HG02852 (cell line): ENCODE measurements around the gene P2RX4.
"Not testable (repeated sequence)": the region's sequence is repeated elsewhere in the genome, so short reads cannot be mapped to it uniquely, and the experiment has no call there.

Experiments used
- ATAC-seq: cut with Tn5 transposase; IDR thresholded peaks from one replicate; pipeline ENCODE4 v1.9.1; 2021; ENCODE audit warnings: mild to moderate bottlenecking, moderate library complexity; ENCODE audit not compliant: unreplicated experiment

The P2RX4 gene

GRCh38 chr12:121219353-121219986, 9.5 kb downstream of the P2RX4 start:
- no peak for ATAC-seq

DNA sequence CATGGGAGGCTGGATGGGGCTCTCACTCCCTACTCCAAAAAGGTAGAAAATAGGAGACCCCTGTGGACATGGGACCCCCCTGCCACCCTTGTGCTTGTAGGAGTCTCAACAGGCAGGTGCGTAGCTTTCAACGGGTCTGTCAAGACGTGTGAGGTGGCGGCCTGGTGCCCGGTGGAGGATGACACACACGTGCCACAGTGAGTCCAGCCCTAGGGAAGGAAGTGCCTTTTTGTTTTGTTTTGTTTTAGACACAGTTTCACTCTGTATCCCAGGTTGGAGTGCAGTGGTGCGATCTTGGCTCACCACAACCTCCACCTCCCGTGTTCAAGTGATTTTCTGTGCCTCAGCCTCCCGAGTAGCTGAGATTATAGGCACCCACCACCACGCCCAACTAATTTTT, 12.9 kb downstream of the P2RX4 start:
- no peak for ATAC-seq

GRCh38 chr12:121223292-121224285, 13.7 kb downstream of the P2RX4 start:
- no peak for ATAC-seq

GRCh38 chr12:121224591-121224990, 14.7 kb downstream of the P2RX4 start:
- ATAC-seq = no peak

- ATAC-seq = no peak
These were observed 16.5 kb downstream of the P2RX4 start for GRCh38 chr12:121226399-121226798.

GRCh38 chr12:121226871-121227270, 16.9 kb downstream of the P2RX4 start:
- ATAC-seq = peak; percentile 8

- ATAC-seq = peak; percentile 69
These were observed 17.4 kb downstream of the P2RX4 start for GRCh38 chr12:121227294-121227693.

GRCh38 chr12:121228919-121229665, 19.2 kb downstream of the P2RX4 start:
- no peak for ATAC-seq

DNA sequence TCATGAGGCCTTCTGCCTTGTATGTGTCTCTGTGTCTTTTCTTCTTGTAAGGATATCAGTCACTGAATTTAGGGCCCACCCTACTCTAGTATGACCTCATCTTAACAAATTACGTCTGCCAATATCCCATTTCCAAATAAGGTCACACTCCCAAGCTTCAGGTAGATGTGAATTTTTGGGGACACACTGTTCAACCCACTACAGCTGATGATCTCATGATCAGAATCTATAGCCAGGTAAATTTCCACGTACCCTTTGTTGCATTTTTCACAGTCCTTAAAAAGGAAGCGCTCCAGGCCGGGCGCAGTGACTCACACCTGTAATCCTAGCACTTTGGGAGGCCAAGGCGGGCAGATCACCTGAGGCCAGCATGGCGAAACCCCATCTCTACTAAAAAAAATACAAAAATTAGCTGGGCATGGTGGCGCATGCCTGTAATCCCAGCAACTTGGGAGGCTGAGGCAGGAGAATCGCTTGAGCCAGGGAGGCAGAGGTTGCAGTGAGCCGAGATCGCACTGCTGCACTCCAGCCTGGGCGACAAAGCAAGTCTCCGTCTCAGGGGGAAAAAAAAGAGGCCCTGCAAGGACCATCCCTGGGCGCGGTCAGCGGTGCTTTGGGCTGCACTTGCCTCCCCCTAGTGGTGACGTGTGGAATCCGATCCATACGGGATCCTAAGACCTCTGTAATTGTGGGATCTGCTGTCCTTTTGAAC, 20.1 kb downstream of the P2RX4 start:
- not testable (repeated sequence) for ATAC-seq

GRCh38 chr12:121230538-121230907, 20.6 kb downstream of the P2RX4 start:
- no peak for ATAC-seq

DNA sequence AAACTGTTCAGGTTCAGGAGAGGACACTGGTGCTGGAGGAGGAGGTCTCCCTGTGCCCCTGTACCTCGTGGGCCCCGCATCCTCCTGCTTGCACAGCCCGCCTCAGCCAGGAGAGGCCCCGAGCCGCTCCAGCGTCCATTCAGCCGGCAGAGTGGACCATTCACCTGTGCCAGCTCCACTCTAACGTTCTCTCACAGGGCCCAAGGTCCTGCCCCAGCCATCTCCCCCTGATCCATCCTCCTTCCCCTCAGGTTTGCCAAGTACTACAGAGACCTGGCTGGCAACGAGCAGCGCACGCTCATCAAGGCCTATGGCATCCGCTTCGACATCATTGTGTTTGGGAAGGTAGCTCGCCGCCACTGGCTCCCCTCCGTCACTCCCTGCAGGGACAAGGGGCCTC, 22.2 kb downstream of the P2RX4 start:
- ATAC-seq = no peak

DNA sequence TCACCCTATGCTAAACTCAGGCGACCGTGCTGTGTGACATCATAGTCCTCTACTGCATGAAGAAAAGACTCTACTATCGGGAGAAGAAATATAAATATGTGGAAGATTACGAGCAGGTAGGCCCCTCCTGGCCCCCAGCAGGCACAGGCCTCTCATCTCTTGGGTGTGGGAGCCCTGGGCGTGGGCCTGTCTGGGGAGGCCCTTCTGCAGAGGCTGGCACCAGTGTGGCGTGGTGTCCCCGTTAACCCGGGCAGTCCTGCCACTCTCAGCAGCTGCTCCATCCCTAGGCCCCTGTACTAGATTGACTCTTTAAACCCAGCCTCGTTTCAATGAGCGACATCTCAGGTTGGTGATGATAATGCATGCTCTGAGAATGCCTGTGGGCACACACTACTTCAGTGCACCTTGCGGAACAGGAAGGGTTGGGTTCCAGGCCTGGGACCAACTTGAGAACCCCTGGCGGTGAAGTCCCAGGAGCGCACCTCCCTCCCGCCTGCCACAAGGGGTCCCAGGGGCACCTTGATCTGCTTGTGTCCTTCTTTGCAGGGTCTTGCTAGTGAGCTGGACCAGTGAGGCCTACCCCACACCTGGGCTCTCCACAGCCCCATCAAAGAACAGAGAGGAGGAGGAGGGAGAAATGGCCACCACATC, 23.2 kb downstream of the P2RX4 start:
- ATAC-seq = no peak

DNA sequence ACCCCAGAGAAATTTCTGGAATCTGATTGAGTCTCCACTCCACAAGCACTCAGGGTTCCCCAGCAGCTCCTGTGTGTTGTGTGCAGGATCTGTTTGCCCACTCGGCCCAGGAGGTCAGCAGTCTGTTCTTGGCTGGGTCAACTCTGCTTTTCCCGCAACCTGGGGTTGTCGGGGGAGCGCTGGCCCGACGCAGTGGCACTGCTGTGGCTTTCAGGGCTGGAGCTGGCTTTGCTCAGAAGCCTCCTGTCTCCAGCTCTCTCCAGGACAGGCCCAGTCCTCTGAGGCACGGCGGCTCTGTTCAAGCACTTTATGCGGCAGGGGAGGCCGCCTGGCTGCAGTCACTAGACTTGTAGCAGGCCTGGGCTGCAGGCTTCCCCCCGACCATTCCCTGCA, 23.7 kb downstream of the P2RX4 start:
- no peak for ATAC-seq

- ATAC-seq = no peak
These were observed 26.8 kb downstream of the P2RX4 start for GRCh38 chr12:121236776-121237175.

GRCh38 chr12:121237415-121237814, 27.5 kb downstream of the P2RX4 start:
- ATAC-seq = no peak

DNA sequence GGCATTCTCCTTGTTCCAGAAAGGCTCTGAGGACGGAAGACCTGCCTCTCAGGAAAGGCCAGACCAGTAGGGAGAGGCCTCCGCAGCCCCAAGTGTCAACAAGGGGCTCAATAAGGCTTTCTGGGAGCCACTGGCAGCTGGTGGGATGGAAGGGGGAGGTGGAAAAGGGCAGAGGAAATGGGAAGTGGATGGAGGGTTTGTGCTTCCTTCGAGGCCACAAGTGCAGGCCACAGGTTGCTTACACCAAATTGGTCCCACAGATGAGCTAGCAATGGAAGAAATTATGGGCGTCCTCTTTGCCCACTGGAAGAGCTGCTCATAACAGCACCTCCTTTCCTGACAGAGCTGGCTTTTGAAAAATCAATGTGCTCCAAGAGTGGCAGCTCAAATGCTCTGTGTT, 28.2 kb downstream of the P2RX4 start:
- ATAC-seq = no peak

- ATAC-seq = no peak
These were observed 28.8 kb downstream of the P2RX4 start for GRCh38 chr12:121238604-121239350.

GRCh38 chr12:121239351-121240061, 29.6 kb downstream of the P2RX4 start:
- ATAC-seq = no peak

- ATAC-seq = no peak
These were observed 30.1 kb downstream of the P2RX4 start for GRCh38 chr12:121240062-121240420.
